HG03378 (cell line): ENCODE results near the gene ETNK2.
"Not testable (repeated sequence)": the region's sequence is repeated elsewhere in the genome, so short reads cannot be mapped to it uniquely, and the experiment has no call there.

Source experiments
- ATAC-seq: cut with Tn5 transposase; IDR thresholded peaks from one replicate; pipeline ENCODE4 v1.9.1; 2021; ENCODE audit warnings: mild to moderate bottlenecking, moderate library complexity; ENCODE audit not compliant: unreplicated experiment

ETNK2 gene

DNA sequence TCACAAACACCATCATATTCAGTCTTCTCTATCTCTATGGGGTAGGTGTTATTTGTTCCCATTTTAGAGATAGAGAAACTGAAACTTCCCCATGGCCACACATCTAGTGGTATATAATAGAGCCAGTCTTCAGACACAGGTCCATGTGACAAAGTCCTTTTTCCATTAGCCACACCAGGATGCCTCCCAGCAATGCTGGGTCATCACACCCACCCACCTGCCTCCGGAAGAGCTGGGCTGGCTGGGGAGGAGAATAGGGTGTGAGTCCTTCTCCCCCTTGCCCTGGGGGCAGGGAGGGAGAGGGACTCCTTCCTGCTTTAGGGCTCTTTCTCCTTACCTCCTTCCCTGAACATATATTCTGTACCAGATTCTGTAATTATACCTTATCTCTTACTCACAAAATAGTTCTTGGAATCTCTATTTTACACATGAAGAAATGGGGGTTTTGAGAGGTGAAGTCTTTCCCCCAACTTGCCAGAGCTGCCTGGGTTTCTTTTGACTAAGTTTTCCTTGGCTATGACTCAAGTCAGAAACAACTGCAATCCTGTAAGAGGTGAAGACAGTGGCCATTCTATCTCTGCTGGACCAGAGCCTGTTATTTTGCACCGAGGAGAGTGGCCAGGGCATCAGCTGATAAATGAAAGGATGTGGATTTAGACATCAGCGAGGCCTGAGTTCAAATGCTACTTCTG, 49.0 kb downstream of the ETNK2 start:
- no peak for ATAC-seq

DNA sequence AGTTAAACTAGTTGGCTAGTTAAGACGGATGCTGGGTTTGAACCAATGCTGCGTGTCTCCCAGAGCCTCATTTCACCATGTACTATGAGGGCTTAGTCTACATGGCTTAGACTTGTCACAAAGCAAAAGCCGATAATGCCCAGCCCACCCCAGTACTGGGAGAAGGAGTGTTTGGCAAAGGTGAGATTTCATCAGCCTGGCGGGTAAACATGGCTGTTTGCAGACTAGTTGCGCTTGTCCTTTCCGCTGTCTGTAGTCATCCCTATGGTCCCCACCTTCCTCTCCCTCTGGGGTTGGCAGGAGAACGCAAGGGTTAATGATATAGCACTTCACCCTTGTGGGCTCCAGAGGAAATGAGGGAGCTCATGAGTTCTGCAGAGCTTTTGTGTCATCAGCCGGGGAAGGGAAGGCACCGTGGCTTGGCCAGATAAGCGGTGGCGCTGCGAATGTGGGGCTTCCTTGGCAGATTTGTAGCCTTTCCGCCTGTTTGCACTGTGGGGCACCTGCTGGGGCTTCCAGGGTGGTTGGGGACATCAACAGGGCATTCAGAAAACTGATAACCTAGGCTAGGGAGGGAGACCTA, 49.7 kb downstream of the ETNK2 start:
- ATAC-seq = no peak

GRCh38 chr1:204099754-204100153, 52.1 kb downstream of the ETNK2 start:
- not testable (repeated sequence) for ATAC-seq

DNA sequence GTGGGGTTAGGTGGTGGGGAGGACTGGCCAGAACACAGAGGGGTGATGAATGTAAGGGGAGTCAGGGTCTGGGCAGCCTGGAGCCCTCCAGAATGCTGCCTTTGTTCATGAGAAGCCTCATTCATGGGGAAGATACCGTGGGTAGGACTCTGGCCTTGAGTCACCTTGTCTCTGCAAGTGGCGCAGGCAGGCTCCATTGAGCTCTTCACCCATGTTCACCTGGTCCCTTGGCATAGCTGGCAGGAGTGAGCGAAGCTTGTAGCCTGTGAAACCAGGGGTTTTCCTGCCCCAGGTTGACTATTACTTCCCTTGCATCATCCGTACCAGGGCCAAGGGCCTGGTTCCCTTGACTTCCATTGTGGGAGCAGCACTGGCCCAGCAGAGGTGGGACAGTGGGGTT, 53.2 kb downstream of the ETNK2 start:
- ATAC-seq = no peak

GRCh38 chr1:204096931-204097330, 54.9 kb downstream of the ETNK2 start:
- ATAC-seq = no peak

- ATAC-seq = no peak
Observed at GRCh38 chr1:204094856-204095634, 56.8 kb downstream of the ETNK2 start.

DNA sequence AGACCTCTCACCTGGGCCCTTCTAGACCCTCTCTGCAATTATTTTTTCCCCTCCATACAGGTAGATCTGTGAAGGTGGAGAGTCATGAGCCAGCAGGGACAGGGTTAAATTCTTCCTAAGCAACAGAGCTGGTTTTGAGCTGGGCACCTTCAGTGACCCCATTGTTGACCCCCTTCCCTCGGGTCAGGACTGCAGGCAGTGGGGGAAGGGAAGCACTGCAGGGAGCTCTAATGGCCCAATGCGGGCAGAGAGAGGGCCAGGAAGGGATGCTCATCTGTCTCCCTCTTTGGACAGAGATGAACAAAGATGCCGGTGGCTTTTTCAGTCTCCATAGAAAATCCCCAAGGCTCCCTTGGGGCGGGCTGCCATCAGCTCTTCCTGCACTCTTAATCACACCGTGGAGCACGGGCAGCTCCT, 57.5 kb downstream of the ETNK2 start:
- ATAC-seq = no peak

- no peak for ATAC-seq
Observed at GRCh38 chr1:204093781-204094180, 58.1 kb downstream of the ETNK2 start.

DNA sequence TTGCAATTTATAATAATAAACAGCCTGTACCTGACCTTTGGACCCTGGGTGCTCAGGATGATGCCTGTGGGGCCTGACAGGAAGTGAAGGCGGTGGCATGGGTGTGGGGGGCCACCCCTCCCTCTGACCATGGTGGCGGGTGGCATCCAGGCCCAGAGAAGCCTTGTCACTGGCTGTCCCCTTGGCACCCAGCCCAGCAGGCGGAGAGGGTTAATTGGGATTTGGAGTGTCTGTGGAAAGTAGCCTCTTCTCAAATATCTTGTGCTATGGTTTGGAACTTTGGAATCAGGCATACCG, 58.5 kb downstream of the ETNK2 start:
- no peak for ATAC-seq

DNA sequence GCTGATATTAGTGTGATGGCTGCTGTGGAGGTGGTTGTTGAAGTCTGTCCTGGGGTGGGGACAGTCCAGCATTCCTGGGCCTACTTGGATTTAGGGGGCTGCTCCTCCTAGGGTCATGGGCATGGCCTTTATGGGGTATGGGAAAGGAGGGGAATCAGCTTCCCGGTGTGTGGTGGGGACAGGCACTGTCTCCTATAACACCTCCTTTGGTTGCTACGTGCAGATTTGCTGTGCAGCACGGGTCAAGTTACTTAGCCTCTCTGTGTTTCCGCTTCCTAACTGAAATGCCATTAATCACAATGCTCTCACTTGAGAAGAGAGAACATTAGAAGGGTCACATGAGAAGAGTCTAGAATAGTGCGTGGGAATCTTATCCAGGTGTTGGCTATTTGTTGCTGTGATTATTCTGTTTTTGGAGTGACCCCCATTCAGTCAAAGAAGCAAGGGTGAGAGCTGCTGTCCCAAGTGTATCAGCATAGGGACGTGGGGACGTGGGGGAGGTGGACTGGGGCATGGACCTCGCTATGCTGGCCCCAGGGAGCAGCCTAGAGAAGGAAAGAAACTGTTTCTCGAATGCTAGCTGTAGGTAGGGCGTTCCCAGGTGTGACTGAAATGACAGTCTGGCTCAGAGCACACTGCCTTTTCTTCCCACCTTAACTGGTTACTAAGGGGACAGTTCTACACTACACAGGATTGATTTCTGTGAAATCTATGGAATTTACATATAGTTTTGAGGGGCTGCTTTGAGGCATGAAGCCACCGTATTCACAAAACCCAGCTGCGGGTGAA, 59.0 kb downstream of the ETNK2 start:
- no peak for ATAC-seq

DNA sequence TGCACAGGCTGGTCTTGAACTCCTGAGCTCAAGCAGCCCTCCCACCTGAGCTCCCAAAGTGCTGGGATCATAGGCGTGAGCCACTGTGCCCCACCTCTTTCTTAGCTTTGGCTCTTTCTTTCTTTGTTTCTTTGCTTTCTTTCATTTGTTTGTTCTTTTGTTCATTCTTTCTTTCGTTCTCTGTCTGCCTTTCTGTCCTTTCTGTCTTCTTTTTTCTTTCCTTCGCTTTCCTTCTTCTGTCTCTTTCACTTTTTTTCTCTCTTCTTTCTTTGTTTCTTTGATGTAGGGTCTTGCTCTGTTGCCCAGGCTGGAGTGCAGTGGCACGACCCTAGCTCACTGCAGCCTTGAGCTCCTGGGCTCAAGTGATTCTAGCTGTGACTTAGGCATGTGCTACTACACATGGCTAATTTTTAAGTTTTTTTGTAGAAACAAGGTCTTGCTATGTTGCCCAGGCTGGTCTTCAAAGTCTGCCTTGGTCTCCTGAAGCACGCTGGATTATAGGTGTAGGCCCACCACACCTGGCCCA, 60.0 kb downstream of the ETNK2 start:
- ATAC-seq = no peak

- no peak for ATAC-seq
Observed at GRCh38 chr1:204091066-204091465, 60.8 kb downstream of the ETNK2 start.

- not testable (repeated sequence) for ATAC-seq
Observed at GRCh38 chr1:204090132-204090531, 61.7 kb downstream of the ETNK2 start.

DNA sequence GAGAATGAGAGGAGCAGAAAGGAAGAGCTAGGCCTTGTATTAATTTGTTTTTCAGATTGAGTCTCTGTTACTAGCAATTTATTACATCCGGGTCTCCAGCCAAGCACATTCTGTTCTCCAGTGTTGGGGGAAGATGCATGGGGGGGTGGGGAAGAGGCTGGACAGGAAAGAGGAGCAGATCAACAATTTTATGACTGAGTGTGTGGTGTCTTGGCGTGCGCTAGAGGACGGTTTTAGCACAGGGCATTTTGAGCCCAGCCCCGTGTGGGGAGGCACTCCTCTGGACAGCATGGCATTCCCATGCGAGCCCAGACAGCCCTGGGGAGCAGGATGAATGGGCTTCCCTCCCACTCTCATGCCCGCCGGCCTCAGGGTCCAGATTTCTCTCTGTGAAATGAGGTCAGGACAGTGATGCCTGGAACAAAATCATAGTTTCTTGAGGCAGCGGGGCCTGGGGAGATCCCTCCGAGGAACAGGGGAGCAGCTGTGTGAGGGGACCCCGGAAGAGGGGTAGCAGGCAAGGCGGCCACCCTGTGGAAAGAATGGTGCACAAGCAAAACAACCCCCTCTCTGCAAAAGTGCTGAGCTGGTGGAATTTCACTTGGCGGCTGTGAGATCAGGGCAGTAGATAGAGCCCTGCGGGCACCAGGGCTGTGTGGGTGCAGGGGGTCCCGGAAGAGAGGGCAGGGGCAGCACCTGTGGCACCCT, 62.6 kb downstream of the ETNK2 start:
- no peak for ATAC-seq

DNA sequence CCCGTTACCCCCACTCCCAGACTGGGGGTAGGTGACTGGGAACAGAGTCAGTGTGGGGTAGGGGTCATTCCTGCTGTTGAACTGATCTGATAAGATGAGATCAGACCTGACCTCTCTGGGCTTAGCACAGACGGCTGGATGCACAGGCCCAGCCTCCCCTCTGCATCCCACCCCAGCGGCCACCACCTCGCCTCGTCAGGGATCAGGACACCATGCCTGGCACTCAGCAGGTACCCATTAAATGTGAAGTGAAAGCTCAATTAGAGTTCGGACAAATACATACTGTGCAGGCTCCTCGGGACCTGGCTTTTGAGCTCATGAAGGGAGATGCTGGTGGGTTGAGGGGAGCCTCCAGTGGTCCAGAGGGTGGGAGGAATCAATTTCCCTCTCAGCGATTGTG, 63.2 kb downstream of the ETNK2 start:
- no peak for ATAC-seq

DNA sequence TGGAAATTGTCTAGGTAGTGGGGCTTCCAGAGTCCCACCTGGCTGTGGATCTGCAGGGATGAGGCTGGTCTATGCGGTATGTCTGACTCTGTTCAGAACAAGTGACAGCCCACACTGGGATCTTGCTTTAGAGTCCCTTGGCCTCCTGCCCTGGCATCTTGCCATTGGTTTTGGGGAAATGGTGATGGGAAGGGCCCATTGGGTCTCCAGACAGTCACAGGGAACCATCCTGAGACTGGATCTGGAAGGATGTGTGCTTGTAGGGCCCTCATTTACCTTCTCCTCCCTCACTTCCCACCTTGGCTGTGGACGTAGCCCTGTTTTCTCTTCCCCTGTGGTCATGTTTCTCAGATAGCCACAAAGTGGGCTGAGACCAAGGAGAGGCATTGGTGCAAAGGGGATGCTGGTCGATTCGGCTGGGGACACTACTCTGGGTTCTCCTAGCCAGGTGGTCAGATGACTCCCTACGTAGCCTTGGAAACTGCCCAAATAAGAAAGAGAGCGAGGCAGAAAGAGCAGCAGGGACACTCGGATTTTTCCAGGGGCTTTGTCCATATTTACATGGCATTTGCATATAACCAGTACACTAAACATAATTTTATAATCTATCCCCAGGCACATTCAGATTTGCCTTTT, 63.8 kb downstream of the ETNK2 start:
- ATAC-seq = no peak

DNA sequence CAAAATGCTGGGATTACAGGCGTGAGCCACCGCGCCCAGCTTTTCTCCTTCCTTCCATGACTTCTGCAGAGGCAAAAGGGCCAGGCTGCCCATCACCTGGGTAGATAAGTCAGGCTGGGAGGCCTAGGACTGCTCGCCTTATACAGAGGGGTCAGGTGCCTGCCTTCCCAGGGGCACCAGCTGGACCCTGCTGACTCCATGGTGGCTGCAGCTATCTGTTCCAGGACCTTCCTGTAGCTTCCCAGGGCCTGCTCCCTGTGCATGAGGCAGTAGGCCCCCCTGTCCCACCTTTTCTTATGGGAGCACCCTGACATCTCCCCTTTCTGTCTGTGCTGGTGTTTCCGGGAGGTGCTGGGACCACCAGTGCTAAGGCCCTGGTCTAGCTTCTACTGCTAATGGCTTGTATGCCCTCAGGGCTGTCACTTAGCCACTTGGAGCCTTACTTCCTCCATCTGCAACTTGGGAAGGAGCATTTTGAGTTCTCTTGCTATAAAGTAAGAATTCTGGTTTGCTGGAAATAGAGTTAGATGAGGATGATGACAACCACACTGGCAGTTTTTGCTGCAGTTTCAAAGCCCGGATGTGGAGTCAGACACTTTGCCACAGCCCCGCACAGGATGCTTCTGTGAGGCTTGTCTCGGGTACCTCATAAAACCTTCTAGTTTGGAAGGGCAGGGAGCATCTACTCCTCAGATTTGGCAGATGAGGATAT, 64.5 kb downstream of the ETNK2 start:
- no peak for ATAC-seq

DNA sequence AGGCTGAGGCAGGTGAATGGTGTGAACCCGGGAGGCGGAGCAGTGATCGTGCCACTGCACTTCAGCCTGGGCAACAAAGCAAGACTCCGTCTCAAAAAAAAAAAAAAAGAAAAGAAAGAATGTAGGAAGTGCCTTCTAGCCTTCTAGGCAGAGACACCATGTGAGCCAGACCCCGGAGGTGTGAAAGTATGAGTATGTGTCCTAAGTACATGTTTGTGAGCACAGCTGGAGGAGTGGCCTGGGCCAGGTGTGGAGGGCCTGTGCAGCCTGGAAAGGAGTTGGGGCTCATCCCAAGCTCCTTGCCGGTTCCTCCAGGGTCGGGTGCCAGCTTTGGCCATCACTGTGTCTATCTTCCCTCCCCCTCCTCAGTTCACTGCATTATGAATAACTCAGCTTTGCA, 66.0 kb downstream of the ETNK2 start:
- no peak for ATAC-seq

DNA sequence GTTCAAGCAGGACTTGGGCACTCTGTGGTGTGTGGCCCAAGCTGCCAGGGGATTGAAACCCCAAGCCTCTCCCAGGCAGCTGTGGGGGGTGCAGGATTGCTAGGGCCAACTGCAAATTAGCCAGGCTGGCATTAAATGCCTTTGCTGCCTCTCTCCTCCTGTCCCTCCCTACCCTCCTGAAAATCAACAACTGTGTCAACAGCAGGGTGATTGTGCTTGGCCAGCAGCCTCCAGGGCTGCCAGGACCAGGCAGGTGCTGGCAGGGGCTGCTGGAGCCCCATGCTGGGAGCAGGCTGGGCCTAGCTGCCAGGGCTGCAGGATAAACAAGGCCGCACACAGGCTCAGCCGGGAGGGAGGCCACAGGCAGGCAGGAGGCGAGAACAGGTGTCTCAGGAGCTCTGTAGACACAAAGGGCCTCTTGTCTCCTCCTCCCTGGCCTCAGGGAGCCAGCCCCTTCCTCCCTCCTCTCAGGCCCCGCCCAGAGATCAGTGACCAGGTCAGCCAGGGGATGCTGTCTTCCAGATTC, 67.5 kb downstream of the ETNK2 start:
- ATAC-seq = no peak
